Adrenal gland (tissue), 12 donors: ENCODE results near the gene LAMC2. TPM values are rescaled to one million over a fixed set of nuclear protein-coding genes. Genes with fewer than 3 reads are reported as not detected.

ENCODE experiments used
- DNase-seq, 7 donors: peaks; one replicate each; pipeline ENCODE4 v3.0.0-alpha.2; 2019 to 2020
- H3K27ac ChIP-seq, 5 donors: fragments of 200-600 bp; sonication (generic) in 4 of 5; 1 replicate in 3 of 5; 2 replicates in 2 of 5; pipeline versions ENCODE4 v1.5.1 to v1.8.0; 2016 to 2020; ENCODE audit warnings: mild to moderate bottlenecking in 1 of 5
- H3K27me3 ChIP-seq: fragments of 200-600 bp; 2 replicates; pipeline ENCODE4 v1.8.0; 2021
- H3K36me3 ChIP-seq, 2 donors: fragments of 200-600 bp; replicated peaks in 1 of 2; 1 replicate in 1 of 2; 2 replicates in 1 of 2; pipeline versions ENCODE4 v1.5.1 to v1.8.0; 2018 to 2022
- H3K4me1 ChIP-seq, 2 donors: fragments of 200-600 bp; replicated peaks in 1 of 2; 1 replicate in 1 of 2; 2 replicates in 1 of 2; pipeline versions ENCODE4 v1.5.1 to v1.8.0; 2018 to 2021
- H3K4me3 ChIP-seq, 4 donors: fragments of 200-600 bp; sonication (generic) in 3 of 4; one replicate each; pipeline ENCODE4 v1.5.1; 2016 to 2018
- H3K9me3 ChIP-seq, 3 donors: fragments of 200-600 bp; sonication (generic) in 1 of 3; replicated peaks in 1 of 3; 1 replicate in 2 of 3; 2 replicates in 1 of 3; pipeline versions ENCODE4 v1.5.1 to v1.8.0; 2016 to 2021
- CTCF ChIP-seq, 6 experiments: fragments of 450-650 bp in 4 of 6; fragments of 200-600 bp in 2 of 6; sonication (generic) in 1 of 6; IDR thresholded peaks; 1 replicate in 5 of 6; 2 replicates in 1 of 6; pipeline versions ENCODE4 v1.5.1 to v1.8.0; 2016 to 2021; ENCODE audit warnings: antibody characterized with exemption in 6 of 6, mild to moderate bottlenecking in 2 of 6, moderate library complexity in 1 of 6
- POLR2A ChIP-seq, 2 donors: fragments of 450-650 bp; IDR thresholded peaks; one replicate each; pipeline ENCODE4 v1.6.1; 2017; ENCODE audit warnings: antibody characterized with exemption in 2 of 2, mild to moderate bottlenecking in 2 of 2, moderate library complexity in 1 of 2
- WGBS, 4 donors: extraction: QIAGEN DNeasy Blood & Tissue Kit in 2 of 4; methylation state at CpG; one replicate each; pipeline versions ENCODE4 v1.1.5 to v1.1.7; 2013 to 2017; 5-methylcytosine and 5-hydroxymethylcytosine counted together
- intact Hi-C, 2 donors: fragments of 100-400 bp; cut with DNase I; formaldehyde crosslinking; loops; one replicate each; pipeline versions ENCODE4 v1.14.1 to v1.15.0; 2022 to 2023
- polyA plus RNA-seq, 3 donors: library from polyadenylated mRNA; stranded (reverse); fragments of 200-250 nt in 2 of 3; fragments of 350-450 nt in 1 of 3; fragmentation: Illumina TruSeq in 1 of 3; extraction: RNeasy Lipid Tissue Mini Kit (QIAGEN cat#74804) in 1 of 3; gene quantifications; one replicate each; pipeline ENCODE4 v1.2.3, GENCODE V29; 2013 to 2014
- total RNA-seq, 9 donors: library from RNA; depleted of rRNA in 4 of 9; stranded (reverse); fragments of >200 nt in 4 of 9; fragments of 120-200 nt in 1 of 9; fragmentation: NEBNext Ultra II Directional in 1 of 9; extraction: Animal tissue kit (Norgen Biotek cat#: 25700) in 1 of 9; gene quantifications; one replicate each; pipeline versions ENCODE4 v1.1.0 to v1.2.4, GENCODE V29; 2013 to 2023
- donor health status: healthy with polysubstance abuse.
- donor health status: Bipolar disorder and iron deficiency.
- donor health status: DM: yes; HTN: yes; CAD: no.
- donor health status: DM: no; HTN: no; CAD: no.
- donor health status: DM: no; HTN: no; CAD: no.
- donor health status: DM: yes; HTN: yes; CAD: no.

Gene LAMC2
- total and polyA plus RNA-seq, 12 donors: 0.04 to 1.4 (median 0.16) TPM; not detected in 1

GRCh38 chr1:183175631-183176030 lies 10.4 kb upstream of the LAMC2 start:
- no peaks in the 10 kb centered on the region for H3K4me1 ChIP-seq
- H3K4me3 ChIP-seq: no peak overlapping the region
- 78 to 94% (median 90%) methylated on average over 1 of the region's 1 CpG for WGBS, 4 donors
- TF ChIP-seq POLR2A (IDR thresholded peaks at IDR 0.05) (no peak), CTCF (IDR thresholded peaks at IDR 0.05) (no peak)
- H3K27me3 ChIP-seq: peaks cover 2% of the 10 kb centered on the region
- no peak overlapping the region for H3K27ac ChIP-seq
- no peaks in the 10 kb centered on the region for H3K36me3 ChIP-seq
- intact Hi-C loops: no loop called here
- DNase-seq: no peak
- H3K9me3 ChIP-seq: no peaks in the 10 kb centered on the region

DNA sequence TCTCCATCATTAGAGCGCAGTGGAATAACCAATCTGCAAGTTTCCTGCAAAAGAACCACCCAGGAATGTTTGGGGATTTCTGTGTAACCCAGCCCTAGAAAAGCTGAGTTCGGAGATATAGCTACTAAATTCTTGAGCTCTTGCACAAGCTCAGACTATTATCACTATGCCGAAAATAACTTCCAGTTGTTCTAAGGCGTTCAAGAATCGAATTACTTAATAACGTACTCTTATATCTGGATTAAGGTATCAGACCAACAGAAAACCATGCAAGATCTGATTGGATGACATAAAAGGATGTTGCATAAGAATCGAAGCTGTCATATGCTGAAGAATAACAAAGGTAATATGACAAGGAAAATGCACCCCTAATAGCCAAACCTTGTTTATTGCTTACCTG lies 7.5 kb upstream of the LAMC2 start:
- H3K27ac ChIP-seq: no peak overlapping the region
- intact Hi-C loops: no loop called here
- 76 to 83% (median 80%) methylated on average over 7 of the region's 7 CpGs for WGBS, 4 donors
- no peaks in the 10 kb centered on the region for H3K9me3 ChIP-seq
- H3K4me1 ChIP-seq: no peaks in the 10 kb centered on the region
- no peak for DNase-seq
- H3K27me3 ChIP-seq: no peaks in the 10 kb centered on the region
- TF ChIP-seq CTCF (IDR thresholded peaks at IDR 0.05): no peak
- no peak for TF ChIP-seq POLR2A (IDR thresholded peaks at IDR 0.05)
- H3K4me3 ChIP-seq: no peak overlapping the region
- H3K36me3 ChIP-seq: no peaks in the 10 kb centered on the region

- Histone ChIP-seq H3K27ac (no peak overlapping the region), H3K9me3 (no peaks in the 10 kb centered on the region), H3K4me3 (no peak overlapping the region), H3K36me3 (no peaks in the 10 kb centered on the region), H3K4me1 (no peaks in the 10 kb centered on the region), H3K27me3 (no peaks in the 10 kb centered on the region)
- no peak for DNase-seq
- intact Hi-C loops: no loop called here
- TF ChIP-seq POLR2A (IDR thresholded peaks at IDR 0.05): no peak
- no peak for TF ChIP-seq CTCF (IDR thresholded peaks at IDR 0.05)
- WGBS, 4 donors: 79 to 88% (median 87%) methylated on average over 2 of the region's 2 CpGs
These were observed 7.0 kb upstream of the LAMC2 start for GRCh38 chr1:183179033-183179432.

- no peaks in the 10 kb centered on the region for H3K36me3 ChIP-seq
- H3K4me3 ChIP-seq: no peak overlapping the region
- intact Hi-C loops: no loop called here
- 17 to 37% (median 24%) methylated on average over 3 of the region's 3 CpGs for WGBS, 4 donors
- H3K9me3 ChIP-seq: no peaks in the 10 kb centered on the region
- TF ChIP-seq CTCF (IDR thresholded peaks at IDR 0.05) (no peak), POLR2A (IDR thresholded peaks at IDR 0.05) (no peak)
- no peak overlapping the region for H3K27ac ChIP-seq
- H3K27me3 ChIP-seq: no peaks in the 10 kb centered on the region
- DNase-seq: peak; percentile 11 to 58 (median 20)
- H3K4me1 ChIP-seq: no peaks in the 10 kb centered on the region
These were observed 5.8 kb upstream of the LAMC2 start for GRCh38 chr1:183180218-183180617.
